WTC11 (cell line): ENCODE data around the gene BLOC1S4.

Experiments
- ESRRA ChIP-seq: sonication (generic); formaldehyde crosslinking; IDR thresholded peaks from 2 replicates; pipeline ENCODE4 v1.8.1; 2022; ENCODE audit warnings: mild to moderate bottlenecking, missing genetic modification reagents, borderline replicate concordance
- HMGA2 ChIP-seq: fragments of 250-450 bp; sonication (Bioruptor Pico); IDR thresholded peaks from 2 replicates; pipeline ENCODE4 v1.4.0; 2021; ENCODE audit warnings: mild to moderate bottlenecking, moderate library complexity
- SMAD3 ChIP-seq: sonication (generic); formaldehyde crosslinking; IDR thresholded peaks from 2 replicates; pipeline ENCODE4 v1.8.0; 2022; ENCODE audit warnings: missing genetic modification reagents, mild to moderate bottlenecking, borderline replicate concordance
- TF ChIP-seq, protein P1 (sequence below): sonication (generic); formaldehyde crosslinking; IDR thresholded peaks from 2 replicates; pipeline ENCODE4 v1.8.0; 2022; ENCODE audit warnings: mild to moderate bottlenecking, missing genetic modification reagents
- TF ChIP-seq, protein P2 (sequence below): fragments of 200-600 bp; IDR thresholded peaks from 2 replicates; pipeline ENCODE4 v1.8.0; 2022; ENCODE audit warnings: antibody characterized with exemption
- TF ChIP-seq, protein P3 (sequence below): sonication (generic); formaldehyde crosslinking; conservative IDR thresholded peaks from 2 replicates; pipeline ENCODE4 v1.8.1; 2022; ENCODE audit warnings: mild to moderate bottlenecking, missing genetic modification reagents

DNA sequence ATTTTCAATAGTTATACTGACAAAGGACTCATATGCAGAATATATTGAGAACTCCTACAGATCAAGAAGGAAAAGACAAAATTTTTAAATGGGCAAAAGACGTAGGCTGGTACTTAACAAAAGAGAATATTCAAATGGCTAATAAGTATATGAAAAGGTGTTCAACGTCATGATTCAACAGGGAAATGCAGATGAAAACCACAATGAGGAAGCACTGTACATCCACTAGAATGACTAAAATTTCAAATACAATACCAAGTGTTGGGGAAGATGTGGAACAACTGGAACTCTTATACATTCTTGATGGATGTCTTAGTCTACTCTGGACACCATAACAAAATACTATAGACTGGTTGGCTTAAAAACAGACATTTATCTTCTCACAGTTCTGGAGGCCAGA is 5.0 kb upstream of the BLOC1S4 start:
- TF ChIP-seq, protein P1, sequence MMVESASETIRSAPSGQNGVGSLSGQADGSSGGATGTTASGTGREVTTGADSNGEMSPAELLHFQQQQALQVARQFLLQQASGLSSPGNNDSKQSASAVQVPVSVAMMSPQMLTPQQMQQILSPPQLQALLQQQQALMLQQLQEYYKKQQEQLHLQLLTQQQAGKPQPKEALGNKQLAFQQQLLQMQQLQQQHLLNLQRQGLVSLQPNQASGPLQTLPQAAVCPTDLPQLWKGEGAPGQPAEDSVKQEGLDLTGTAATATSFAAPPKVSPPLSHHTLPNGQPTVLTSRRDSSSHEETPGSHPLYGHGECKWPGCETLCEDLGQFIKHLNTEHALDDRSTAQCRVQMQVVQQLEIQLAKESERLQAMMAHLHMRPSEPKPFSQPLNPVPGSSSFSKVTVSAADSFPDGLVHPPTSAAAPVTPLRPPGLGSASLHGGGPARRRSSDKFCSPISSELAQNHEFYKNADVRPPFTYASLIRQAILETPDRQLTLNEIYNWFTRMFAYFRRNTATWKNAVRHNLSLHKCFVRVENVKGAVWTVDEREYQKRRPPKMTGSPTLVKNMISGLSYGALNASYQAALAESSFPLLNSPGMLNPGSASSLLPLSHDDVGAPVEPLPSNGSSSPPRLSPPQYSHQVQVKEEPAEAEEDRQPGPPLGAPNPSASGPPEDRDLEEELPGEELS (CRISPR knock-in tag), result no peak
- TF ChIP-seq, protein P2, sequence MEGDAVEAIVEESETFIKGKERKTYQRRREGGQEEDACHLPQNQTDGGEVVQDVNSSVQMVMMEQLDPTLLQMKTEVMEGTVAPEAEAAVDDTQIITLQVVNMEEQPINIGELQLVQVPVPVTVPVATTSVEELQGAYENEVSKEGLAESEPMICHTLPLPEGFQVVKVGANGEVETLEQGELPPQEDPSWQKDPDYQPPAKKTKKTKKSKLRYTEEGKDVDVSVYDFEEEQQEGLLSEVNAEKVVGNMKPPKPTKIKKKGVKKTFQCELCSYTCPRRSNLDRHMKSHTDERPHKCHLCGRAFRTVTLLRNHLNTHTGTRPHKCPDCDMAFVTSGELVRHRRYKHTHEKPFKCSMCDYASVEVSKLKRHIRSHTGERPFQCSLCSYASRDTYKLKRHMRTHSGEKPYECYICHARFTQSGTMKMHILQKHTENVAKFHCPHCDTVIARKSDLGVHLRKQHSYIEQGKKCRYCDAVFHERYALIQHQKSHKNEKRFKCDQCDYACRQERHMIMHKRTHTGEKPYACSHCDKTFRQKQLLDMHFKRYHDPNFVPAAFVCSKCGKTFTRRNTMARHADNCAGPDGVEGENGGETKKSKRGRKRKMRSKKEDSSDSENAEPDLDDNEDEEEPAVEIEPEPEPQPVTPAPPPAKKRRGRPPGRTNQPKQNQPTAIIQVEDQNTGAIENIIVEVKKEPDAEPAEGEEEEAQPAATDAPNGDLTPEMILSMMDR, result no peak
- TF ChIP-seq SMAD3 (no peak), ESRRA (no peak), HMGA2 (CRISPR knock-in tag) (no peak)
- TF ChIP-seq, protein P3, sequence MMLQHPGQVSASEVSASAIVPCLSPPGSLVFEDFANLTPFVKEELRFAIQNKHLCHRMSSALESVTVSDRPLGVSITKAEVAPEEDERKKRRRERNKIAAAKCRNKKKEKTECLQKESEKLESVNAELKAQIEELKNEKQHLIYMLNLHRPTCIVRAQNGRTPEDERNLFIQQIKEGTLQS (CRISPR knock-in tag), result no peak
